Measurements from ENCODE around the gene AGAP2. TPM values are rescaled to one million over a fixed set of nuclear protein-coding genes. Genes with fewer than 3 reads are reported as not detected.

AGAP2 gene
- total RNA-seq, 2 experiments from 2014 or later = 21.0 to 21.2 TPM

DNA sequence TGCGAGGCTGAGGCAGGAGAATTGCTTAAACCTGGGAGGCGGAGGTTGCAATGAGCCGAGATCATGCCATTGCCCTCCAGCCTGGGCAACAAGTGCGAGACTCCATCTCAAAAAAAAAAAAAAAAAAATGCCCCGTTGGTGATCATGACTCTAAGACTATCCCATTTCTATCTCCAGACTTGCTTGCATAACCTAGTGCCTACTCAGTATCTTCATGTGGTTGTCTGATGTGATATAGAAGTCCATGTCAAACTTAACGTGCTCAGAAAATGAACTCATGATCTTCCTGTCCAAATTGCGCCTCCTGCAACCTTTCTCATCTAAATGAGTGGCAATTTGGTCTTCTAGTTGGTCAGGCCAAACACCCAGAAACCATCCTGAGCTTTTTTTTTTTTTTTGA lies 39.4 kb upstream of the AGAP2 start:
- no peaks in the 10 kb centered on the region for H3K9me3 Mint-ChIP-seq
- ChIA-PET POLR2A (no interaction called here), CTCF (interaction anchor here (1.4 kb wide), 1 partner anchor 21 kb away, joined by 4 read pairs; no protein-coding TSS in a partner anchor)
- H3K27me3 ChIP-seq (ENCODE audit: control insufficient read depth in 1 of 2, insufficient read depth in 2 of 2, low read length in 2 of 2) = no peaks in the 10 kb centered on the region
- TF ChIP-seq CTCF (IDR thresholded peaks at IDR 0.05) = no peak
- H3K4me1 Mint-ChIP-seq (ENCODE audit: low read depth) = peaks cover 39% of the 10 kb centered on the region
- H3K27me3 Mint-ChIP-seq = no peaks in the 10 kb centered on the region
- ATAC-seq (ENCODE audit: poor library complexity) = no peak
- peaks cover 53% of the 10 kb centered on the region for H3K4me1 ChIP-seq (ENCODE audit: insufficient read depth, low read length)
- H3K4me3 Mint-ChIP-seq = no peak overlapping the region
- no peak overlapping the region for H3K27ac ChIP-seq (ENCODE audit: low read depth in 1 of 2, low read length in 2 of 2)
- H3K27ac Mint-ChIP-seq = no peak overlapping the region
- no peak overlapping the region for H3K4me3 ChIP-seq (ENCODE audit: low read length)
- no peaks in the 10 kb centered on the region for H3K9me3 ChIP-seq (ENCODE audit: control insufficient read depth in 1 of 2, insufficient read depth in 1 of 2, low read length in 2 of 2)
- DNase-seq = no peak
- H3K36me3 ChIP-seq (ENCODE audit: insufficient read depth, low read length) = no peaks in the 10 kb centered on the region
- intact Hi-C loops (cut with DNase I, micrococcal nuclease) = no loop called here
- H3K36me3 Mint-ChIP-seq (ENCODE audit: low read depth) = peaks cover 7% of the 10 kb centered on the region

DNA sequence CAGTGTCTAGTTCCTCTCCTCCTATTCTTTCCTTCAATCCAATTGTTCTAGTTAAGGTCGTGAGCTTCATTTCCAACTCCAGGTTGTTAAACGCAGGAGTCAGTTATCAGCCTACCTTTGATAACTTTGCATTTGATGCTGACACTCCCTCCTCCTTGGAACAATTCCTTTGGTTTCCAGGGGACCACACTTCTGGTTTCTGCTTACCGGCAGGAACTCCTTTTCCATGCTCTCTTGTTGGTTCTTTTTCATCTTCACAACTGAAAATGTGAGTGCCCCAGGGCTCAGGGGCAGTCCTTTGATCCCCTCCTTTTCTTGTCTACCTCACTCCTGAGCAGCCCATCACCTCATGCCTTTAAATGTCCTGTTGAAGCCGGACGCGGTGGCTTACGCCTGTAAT lies 38.8 kb upstream of the AGAP2 start:
- no peaks in the 10 kb centered on the region for H3K27me3 Mint-ChIP-seq
- Histone ChIP-seq H3K9me3 (ENCODE audit: control insufficient read depth in 1 of 2, insufficient read depth in 1 of 2, low read length in 2 of 2) (no peaks in the 10 kb centered on the region), H3K36me3 (ENCODE audit: insufficient read depth, low read length) (no peaks in the 10 kb centered on the region), H3K4me1 (ENCODE audit: insufficient read depth, low read length) (peaks cover 53% of the 10 kb centered on the region), H3K27me3 (ENCODE audit: control insufficient read depth in 1 of 2, insufficient read depth in 2 of 2, low read length in 2 of 2) (no peaks in the 10 kb centered on the region), H3K4me3 (ENCODE audit: low read length) (no peak overlapping the region), H3K27ac (ENCODE audit: low read depth in 1 of 2, low read length in 2 of 2) (no peak overlapping the region)
- intact Hi-C loops (cut with DNase I, micrococcal nuclease) = no loop called here
- ATAC-seq (ENCODE audit: poor library complexity) (no peak), DNase-seq (no peak)
- CTCF ChIA-PET = no interaction called here
- H3K9me3 Mint-ChIP-seq = no peaks in the 10 kb centered on the region
- H3K4me3 Mint-ChIP-seq = peak overlapping the region; percentile 9
- no peak overlapping the region for H3K27ac Mint-ChIP-seq
- POLR2A ChIA-PET = no interaction called here
- no peak for TF ChIP-seq CTCF (IDR thresholded peaks at IDR 0.05)
- peaks cover 1% of the 10 kb centered on the region for H3K36me3 Mint-ChIP-seq (ENCODE audit: low read depth)
- peaks cover 37% of the 10 kb centered on the region for H3K4me1 Mint-ChIP-seq (ENCODE audit: low read depth)

- Histone ChIP-seq H3K27me3 (ENCODE audit: control insufficient read depth in 1 of 2, insufficient read depth in 2 of 2, low read length in 2 of 2) (no peaks in the 10 kb centered on the region), H3K4me1 (ENCODE audit: insufficient read depth, low read length) (peaks cover 50% of the 10 kb centered on the region), H3K4me3 (ENCODE audit: low read length) (no peak overlapping the region), H3K9me3 (ENCODE audit: control insufficient read depth in 1 of 2, insufficient read depth in 1 of 2, low read length in 2 of 2) (no peaks in the 10 kb centered on the region), H3K36me3 (ENCODE audit: insufficient read depth, low read length) (no peaks in the 10 kb centered on the region), H3K27ac (ENCODE audit: low read depth in 1 of 2, low read length in 2 of 2) (no peak overlapping the region)
- Mint-ChIP-seq H3K4me1 (ENCODE audit: low read depth) (peaks cover 35% of the 10 kb centered on the region), H3K36me3 (ENCODE audit: low read depth) (peaks cover 7% of the 10 kb centered on the region), H3K4me3 (peak overlapping the region; percentile 52), H3K27me3 (no peaks in the 10 kb centered on the region), H3K9me3 (no peaks in the 10 kb centered on the region), H3K27ac (no peak overlapping the region)
- CTCF ChIA-PET = interaction anchor here (3.3 kb wide), 1 partner anchor 20 kb away, joined by 10 read pairs; no protein-coding TSS in a partner anchor
- no peak for TF ChIP-seq CTCF (IDR thresholded peaks at IDR 0.05)
- ATAC-seq (ENCODE audit: poor library complexity) = no peak
- intact Hi-C loops (cut with DNase I, micrococcal nuclease) = no loop called here
- DNase-seq = no peak
- POLR2A ChIA-PET = no interaction called here
Measured at GRCh38 chr12:57776247-57776587, 37.7 kb upstream of the AGAP2 start.

Measured in CD4-positive, alpha-beta T cell (primary cell).